Spleen (tissue), 7 donors: ENCODE results near the gene UBQLN4.

Experiments
- POLR2A ChIP-seq, 3 donors: fragments of 450-650 bp; IDR thresholded peaks; one replicate each; pipeline ENCODE4 v1.5.1; 2017; ENCODE audit warnings: antibody characterized with exemption in 3 of 3, mild to moderate bottlenecking in 1 of 3
- POLR2AphosphoS5 ChIP-seq, 3 donors: sonication (generic); formaldehyde crosslinking; IDR thresholded peaks; one replicate each; pipeline ENCODE4 v1.5.1; 2017; ENCODE audit warnings: antibody characterized with exemption in 3 of 3
- TF ChIP-seq, protein P1 (sequence below), 11 experiments: fragments of 200-600 bp in 7 of 11; fragments of 450-650 bp in 4 of 11; sonication (generic) in 4 of 11; IDR thresholded peaks in 8 of 11; conservative IDR thresholded peaks in 3 of 11; 1 replicate in 7 of 11; 2 replicates in 4 of 11; pipeline versions ENCODE4 v1.4.0 to v1.8.0; 2016 to 2021; ENCODE audit warnings: antibody characterized with exemption in 11 of 11, inconsistent platforms in 4 of 11, mild to moderate bottlenecking in 1 of 11
- donor health status: DM: no; HTN: no; CAD: no; lungs with moderate emphysema.
- donor health status: DM: no; HTN: no; CAD: no.
- donor health status: DM: no; HTN: no; CAD: no.

DNA sequence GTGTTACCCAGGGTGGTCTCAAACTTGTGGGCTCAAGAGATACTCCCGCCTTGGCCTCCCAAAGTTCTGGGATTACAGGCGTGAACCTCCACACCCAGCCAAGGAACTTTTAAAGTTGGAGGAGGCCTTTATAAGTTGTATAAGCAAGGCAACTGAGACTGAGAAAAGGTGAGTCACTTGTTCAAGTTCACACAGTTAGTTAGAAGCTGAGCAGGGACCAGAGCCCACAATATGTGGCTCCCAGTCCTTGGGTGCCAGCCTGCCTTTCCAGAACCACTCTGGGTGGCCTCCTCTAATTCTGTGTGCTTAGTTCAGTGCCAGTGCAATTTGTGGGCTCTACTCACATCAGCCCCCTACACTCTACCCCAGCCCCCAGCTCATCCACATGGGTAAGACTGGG is 11.0 kb upstream of the UBQLN4 start:
- TF ChIP-seq, protein P1, sequence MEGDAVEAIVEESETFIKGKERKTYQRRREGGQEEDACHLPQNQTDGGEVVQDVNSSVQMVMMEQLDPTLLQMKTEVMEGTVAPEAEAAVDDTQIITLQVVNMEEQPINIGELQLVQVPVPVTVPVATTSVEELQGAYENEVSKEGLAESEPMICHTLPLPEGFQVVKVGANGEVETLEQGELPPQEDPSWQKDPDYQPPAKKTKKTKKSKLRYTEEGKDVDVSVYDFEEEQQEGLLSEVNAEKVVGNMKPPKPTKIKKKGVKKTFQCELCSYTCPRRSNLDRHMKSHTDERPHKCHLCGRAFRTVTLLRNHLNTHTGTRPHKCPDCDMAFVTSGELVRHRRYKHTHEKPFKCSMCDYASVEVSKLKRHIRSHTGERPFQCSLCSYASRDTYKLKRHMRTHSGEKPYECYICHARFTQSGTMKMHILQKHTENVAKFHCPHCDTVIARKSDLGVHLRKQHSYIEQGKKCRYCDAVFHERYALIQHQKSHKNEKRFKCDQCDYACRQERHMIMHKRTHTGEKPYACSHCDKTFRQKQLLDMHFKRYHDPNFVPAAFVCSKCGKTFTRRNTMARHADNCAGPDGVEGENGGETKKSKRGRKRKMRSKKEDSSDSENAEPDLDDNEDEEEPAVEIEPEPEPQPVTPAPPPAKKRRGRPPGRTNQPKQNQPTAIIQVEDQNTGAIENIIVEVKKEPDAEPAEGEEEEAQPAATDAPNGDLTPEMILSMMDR (IDR thresholded peaks at IDR 0.05 in 8 of 11, conservative IDR thresholded peaks at IDR 0.05 in 3 of 11): no peak
- no peak for TF ChIP-seq POLR2A (IDR thresholded peaks at IDR 0.05)
- no peak for TF ChIP-seq POLR2AphosphoS5 (IDR thresholded peaks at IDR 0.05)
